Stimulated activated CD4-positive, alpha-beta T cell treated with anti-CD3 and anti-CD28 coated beads, TNF-alpha, amount 100 ng/mL, for 48 hours (primary cell): ENCODE measurements around the gene ATP6V1B1.

Experiments used
- DNase-seq, 3 donors: peaks; one replicate each; pipeline ENCODE4 v3.0.0-alpha.2; 2020; ENCODE audit warnings: low read depth in 3 of 3

The ATP6V1B1 gene

GRCh38 chr2:70926042-70926441, 9.7 kb upstream of the ATP6V1B1 start:
- DNase-seq: no peak

DNA sequence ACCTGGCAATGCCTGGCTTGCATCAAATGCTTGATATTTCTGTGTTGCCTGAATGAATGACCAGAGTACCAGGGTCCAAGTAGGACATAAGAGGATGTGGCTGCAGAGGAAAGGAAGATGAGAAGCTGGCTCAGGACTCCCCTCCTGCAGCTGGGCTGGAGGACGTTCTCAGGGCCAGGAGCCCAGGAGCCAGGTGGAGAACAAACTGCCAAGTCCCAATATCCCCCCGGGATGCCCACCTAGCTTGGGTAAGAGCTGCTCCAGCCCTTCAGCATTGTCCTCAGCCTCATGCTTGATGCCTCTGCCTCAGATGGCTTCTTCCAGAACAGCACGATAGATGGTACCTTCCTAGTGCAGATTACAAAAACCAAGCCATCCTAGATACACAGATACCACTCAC, 8.6 kb upstream of the ATP6V1B1 start:
- no peak for DNase-seq

DNA sequence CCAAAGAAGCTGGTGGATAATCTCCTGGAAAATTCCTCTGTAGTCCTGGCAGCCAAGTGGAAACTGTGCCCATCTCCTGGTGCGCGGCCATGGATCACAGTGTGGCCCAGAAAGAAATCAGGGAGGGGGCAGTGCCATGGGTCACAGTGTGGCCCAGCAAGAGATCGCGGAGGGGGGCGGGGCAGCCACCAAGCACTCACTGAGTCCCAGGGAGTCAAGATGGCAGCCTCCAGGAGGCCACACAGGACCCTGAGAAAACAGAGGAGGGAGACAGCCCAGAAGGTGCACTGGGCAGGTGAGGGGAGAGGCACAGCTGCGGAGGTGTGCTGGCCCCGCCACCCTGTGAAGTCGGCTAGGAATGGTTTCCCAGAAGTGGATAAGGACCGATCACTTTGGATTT, 8.1 kb upstream of the ATP6V1B1 start:
- DNase-seq: no peak

DNA sequence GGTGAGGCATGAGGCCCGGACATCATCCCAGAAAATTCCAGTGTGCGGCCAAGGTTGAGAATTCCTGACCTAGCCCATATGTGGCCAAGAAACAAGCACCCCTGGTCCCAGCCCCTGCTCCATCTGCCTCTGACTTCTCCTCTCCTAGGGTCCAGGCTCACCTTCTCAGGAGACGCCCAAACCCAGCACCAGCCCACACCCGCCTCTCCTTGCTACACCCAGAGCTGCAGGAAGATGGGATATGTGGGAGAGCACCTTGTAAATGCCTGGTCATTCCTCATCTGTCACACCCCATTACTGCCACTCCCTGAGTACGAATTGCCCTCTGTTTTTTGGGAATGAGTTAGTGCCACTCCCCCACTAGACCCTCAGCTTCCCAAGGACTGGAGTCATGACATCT, 7.3 kb upstream of the ATP6V1B1 start:
- DNase-seq: no peak

GRCh38 chr2:70930371-70931329, 5.0 kb upstream of the ATP6V1B1 start:
- no peak for DNase-seq

DNA sequence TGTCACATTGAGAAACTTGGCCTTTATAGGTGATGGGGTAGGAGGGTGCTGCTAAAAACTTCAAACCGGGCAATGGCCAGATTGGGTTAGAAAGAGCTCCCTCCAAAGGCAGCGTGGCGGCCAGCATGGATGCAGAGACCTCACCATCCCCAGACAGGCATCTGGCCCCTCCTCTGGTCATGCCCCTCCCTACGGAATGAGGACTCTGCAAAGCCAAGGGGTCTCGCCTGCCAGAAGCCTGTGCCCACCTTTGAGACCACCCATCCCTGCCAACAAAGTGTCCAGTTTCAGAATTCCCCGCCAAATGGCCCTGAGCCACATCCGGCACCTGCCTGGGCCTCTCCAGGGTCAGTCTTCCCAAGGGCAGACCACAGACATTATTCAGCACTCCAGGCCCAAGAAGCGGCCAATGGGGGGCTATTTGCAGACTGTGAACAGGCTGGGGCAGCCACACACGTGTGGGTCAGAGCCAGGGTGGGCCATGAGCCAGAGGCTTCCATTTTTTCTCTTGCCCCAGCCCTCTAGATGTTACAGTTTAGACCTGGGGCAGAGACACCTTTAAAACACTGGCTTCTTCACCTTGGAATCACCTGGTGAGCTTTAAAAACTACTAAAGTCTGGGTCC, 4.2 kb upstream of the ATP6V1B1 start:
- no peak for DNase-seq

GRCh38 chr2:70932631-70933230, 3.0 kb upstream of the ATP6V1B1 start:
- DNase-seq: no peak

DNA sequence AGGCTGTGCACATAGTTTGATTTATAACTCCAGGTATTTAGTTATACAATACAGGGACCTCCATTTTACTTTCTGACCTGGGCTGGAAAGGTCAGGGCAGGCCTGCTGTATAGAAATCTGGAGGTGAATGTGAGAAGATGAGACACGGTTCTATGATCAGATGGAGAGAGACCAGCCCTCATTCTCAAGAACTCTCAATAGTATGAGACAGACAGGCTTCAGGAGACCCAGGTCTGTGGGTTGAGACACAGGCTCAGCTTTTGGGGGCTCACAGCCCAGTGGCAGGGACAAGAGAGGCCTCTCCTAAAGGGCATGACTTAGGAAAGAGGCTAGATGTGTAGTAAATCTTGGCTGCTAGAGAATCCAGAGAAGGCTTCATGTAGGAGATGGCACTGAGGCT, 719 bp upstream of the ATP6V1B1 start:
- no peak for DNase-seq

GRCh38 chr2:70936165-70936978, 672 bp downstream of the ATP6V1B1 start:
- no peak for DNase-seq

- DNase-seq: no peak
Measured at GRCh38 chr2:70936979-70937811, 1.5 kb downstream of the ATP6V1B1 start.

- no peak for DNase-seq
Measured at GRCh38 chr2:70937866-70938585, 2.3 kb downstream of the ATP6V1B1 start.

GRCh38 chr2:70938586-70938950, 2.9 kb downstream of the ATP6V1B1 start:
- DNase-seq: no peak

DNA sequence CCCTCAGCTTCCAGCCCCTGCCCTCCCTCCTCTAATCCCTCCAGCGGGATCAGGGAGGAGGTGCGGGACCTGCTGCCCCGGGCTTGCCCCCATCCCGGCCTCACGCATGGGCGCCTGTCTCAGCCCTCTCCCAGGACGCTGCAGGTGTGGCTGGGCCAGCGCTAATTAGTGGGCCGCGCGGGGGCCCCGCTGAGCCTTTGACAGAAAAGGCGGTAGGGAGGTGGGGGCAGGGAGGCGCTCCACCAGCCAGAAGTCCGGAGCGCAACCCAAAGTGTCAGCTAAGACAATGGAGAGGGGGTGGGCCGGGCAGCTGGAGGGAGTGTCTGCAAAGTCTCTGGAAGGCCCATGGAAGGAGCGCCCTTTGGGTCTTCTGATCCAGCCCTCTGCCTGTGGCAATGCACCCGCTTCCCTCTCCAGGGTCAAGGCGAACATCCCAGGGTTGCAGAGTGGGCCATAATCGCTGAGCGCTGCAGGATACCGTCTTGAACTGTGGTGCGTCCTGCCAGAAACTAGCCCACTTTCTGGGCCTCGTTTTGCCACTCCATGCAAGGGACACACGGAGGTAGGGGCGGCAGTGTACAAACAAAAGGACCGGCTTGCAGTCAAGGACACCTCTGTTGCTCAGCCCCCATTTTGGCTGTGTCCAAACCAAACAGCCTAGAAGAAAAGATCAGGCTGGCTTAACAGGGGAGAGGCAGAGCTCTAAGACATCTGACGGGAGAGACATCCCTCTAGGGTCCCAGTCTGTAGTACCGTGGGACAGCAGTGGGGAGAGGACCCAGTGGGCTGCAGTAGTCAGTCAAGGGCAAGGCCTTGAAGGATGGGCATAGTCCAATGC, 3.5 kb downstream of the ATP6V1B1 start:
- no peak for DNase-seq

DNA sequence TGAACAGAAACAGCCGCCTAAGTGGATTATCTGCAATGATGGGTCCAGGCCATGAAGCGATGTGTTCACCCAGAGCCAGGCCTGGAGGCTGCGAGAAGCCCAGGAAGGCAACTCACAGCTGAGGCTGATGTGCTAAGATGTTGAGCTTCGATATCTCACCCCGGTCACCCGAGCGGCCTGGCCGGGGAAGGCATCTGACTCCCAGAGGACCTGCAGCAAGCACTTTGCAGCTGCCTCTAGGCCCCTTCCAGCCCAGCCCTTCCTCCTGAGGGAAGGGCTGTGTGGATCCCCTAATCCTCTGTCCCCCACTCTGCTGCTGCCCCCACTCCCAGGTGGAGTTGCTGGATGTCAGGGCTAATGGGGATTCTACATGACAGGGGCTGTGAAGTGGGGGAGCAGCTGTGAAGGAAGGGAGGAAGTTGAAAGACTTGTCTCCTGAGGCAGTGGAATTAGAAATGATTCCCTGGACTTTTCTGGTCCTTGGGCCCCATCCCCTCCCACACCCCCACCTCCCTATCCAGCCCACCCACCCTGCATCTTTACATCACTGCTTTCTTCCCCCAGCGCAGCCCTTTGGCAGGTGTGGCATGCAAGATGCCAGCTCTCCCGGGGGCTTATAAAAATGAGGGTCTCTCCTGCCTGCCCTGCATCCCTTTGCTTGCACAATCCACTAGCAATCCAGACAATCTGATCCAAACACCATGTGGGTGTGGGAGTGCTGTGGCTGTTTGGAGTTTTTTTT, 4.3 kb downstream of the ATP6V1B1 start:
- no peak for DNase-seq

DNA sequence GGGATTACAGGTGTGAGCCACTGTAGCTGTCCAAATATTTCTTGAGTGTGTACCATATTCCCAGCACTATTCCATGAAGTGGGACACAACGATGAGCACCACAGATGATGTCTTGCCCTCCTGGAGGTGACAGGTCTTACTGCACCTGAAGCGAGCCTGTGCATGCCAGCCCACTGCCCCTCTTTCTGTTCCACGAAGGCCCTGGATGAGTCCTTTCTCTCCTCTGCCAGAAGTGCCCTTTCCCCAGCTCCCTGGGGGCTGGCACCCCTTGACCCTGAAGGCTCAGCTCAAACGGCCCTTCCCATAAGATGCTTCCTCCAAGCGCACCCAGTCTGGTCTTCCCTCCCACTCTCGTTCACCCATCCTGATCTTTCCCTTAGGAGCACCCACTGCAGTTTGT, 5.5 kb downstream of the ATP6V1B1 start:
- no peak for DNase-seq

DNA sequence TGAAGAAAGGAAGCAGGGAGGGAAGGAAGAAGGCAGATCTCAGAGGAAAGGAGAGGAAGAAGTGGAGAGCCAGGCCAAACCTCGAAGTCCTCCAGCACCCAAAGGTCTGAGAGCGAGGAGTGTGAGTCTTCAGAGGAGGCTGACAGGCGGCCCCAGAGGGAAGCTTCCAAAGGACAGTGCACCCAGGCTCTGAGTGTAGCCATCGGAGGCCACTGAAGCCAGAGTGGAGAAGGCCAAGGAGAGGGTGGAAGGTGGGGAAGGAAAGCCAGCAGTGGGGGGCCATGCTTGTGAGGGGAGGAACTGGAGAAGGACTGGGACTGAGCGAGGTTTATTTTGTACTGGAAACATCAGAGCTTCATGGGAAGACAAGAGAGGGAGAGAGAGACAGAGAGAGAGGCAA, 6.0 kb downstream of the ATP6V1B1 start:
- DNase-seq: no peak

DNA sequence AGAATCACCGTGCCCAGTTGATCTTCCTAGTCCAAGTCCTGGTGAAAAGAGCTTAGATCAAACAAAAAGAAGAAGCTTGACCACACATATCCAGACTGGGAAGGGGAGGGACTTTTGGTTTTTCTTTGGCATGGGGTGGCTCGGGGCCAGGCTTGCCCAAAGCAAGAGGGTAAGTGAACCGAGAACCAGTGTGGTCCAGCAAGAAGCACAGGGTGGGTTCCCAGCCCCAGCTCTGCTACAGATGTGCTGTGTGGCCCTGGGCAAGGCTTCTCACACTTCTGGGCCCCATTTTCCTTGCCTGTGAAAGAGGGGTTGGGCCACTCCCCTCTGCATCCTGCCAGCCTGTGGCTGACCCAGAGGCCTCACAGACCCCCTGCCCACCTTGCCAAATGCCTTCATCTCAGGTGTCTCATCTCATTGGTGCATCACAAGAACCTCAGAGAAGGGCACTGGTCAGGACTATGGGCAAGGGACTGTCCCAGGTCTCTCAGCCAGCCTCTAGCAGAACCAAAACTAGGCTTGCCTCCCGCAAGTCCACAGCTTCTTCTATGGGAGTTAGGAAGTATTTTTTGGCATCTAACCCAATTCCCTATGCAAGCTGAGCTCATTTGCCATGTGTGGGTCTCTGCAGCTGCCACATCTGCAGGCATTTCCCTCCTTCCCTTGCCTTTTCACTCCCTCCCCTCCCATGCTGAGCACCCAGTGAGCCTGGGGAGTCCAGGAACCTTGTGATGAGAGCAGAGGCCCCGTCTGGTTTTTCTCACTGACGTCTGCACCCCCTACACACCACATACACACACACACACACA, 6.9 kb downstream of the ATP6V1B1 start:
- DNase-seq: no peak
